K562 (cell line): ENCODE data around the gene PSMG3.

ENCODE experiments used
- BCL6 ChIP-seq: fragments of 250-450 bp; sonication (Bioruptor Pico); IDR thresholded peaks from 2 replicates; pipeline ENCODE4 v1.4.0; 2020
- BMI1 ChIP-seq: fragments of 150-350 bp; IDR thresholded peaks from 2 replicates; pipeline ENCODE4 v1.6.1; 2014; ENCODE audit warnings: low read length
- CTCF ChIP-seq, 3 experiments: IDR thresholded peaks in 2 of 3; conservative IDR thresholded peaks in 1 of 3; 2 replicates each; pipeline ENCODE4 v1.5.1; 2011 to 2012; ENCODE audit warnings: low read length in 3 of 3, mild to moderate bottlenecking in 3 of 3, control low read depth in 2 of 3, improper control_type of control experiment in 1 of 3, inconsistent platforms in 1 of 3, low read depth in 1 of 3, mixed read lengths in 1 of 3, moderate library complexity in 1 of 3; ENCODE audit not compliant: insufficient read depth in 2 of 3
- FOS ChIP-seq: IDR thresholded peaks from 3 replicates; pipeline ENCODE4 v1.6.1; 2011; ENCODE audit not compliant: insufficient read length; ENCODE audit errors: extremely low read depth
- KLF13 ChIP-seq: fragments of 450-650 bp; IDR thresholded peaks from 2 replicates; pipeline ENCODE4 v1.6.1; 2016; ENCODE audit warnings: missing genetic modification characterization, low read depth, mild to moderate bottlenecking, missing compliant biosample characterization, moderate library complexity, borderline replicate concordance
- NBN ChIP-seq: fragments of 450-650 bp; IDR thresholded peaks from 2 replicates; pipeline ENCODE4 v1.6.1; 2016; ENCODE audit warnings: low read depth, mild to moderate bottlenecking
- NEUROD1 ChIP-seq: fragments of 150-350 bp; IDR thresholded peaks from 2 replicates; pipeline ENCODE4 v1.6.1; 2014; ENCODE audit warnings: borderline replicate concordance, low read length, low read depth; ENCODE audit not compliant: partially characterized antibody
- NR3C1 ChIP-seq: sonication (generic); formaldehyde crosslinking; IDR thresholded peaks from 2 replicates; pipeline ENCODE4 v1.8.1; 2022; ENCODE audit warnings: missing genetic modification reagents
- TAF1 ChIP-seq: IDR thresholded peaks from 2 replicates; pipeline ENCODE4 v1.6.1; 2011; ENCODE audit warnings: mild to moderate bottlenecking, low read length, moderate library complexity; ENCODE audit not compliant: insufficient read depth, control insufficient read depth, severe bottlenecking; ENCODE audit errors: extremely low read depth
- ZBTB49 ChIP-seq: sonication (generic); formaldehyde crosslinking; IDR thresholded peaks from 2 replicates; pipeline ENCODE4 v1.8.0; 2022; ENCODE audit warnings: missing genetic modification reagents, mild to moderate bottlenecking, borderline replicate concordance
- ZNF143 ChIP-seq: sonication (generic); formaldehyde crosslinking; IDR thresholded peaks from 2 replicates; pipeline ENCODE4 v1.9.0; 2022; ENCODE audit warnings: mild to moderate bottlenecking, missing genetic modification reagents
- ZNF224 ChIP-seq: sonication (generic); formaldehyde crosslinking; IDR thresholded peaks from 2 replicates; pipeline ENCODE4 v1.8.0; 2022; ENCODE audit warnings: mild to moderate bottlenecking, missing genetic modification reagents
- ZSCAN32 ChIP-seq: fragments of 450-650 bp; formaldehyde crosslinking; IDR thresholded peaks from 2 replicates; pipeline ENCODE4 v1.4.0; 2020; ENCODE audit warnings: mild to moderate bottlenecking, moderate library complexity

- no peak for TF ChIP-seq BCL6 (CRISPR knock-in tag)
- no peak for TF ChIP-seq TAF1
- no peak for TF ChIP-seq ZSCAN32 (CRISPR knock-in tag)
- TF ChIP-seq ZBTB49 (CRISPR knock-in tag): no peak
- TF ChIP-seq CTCF (IDR thresholded peaks at IDR 0.05 in 2 of 3, conservative IDR thresholded peaks at IDR 0.05 in 1 of 3; ENCODE audit: insufficient read depth in 2 of 3, low read depth in 1 of 3, low read length in 3 of 3): no peak
- no peak for TF ChIP-seq FOS
- no peak for TF ChIP-seq NBN
- TF ChIP-seq KLF13: no peak
- TF ChIP-seq ZNF143: no peak
- no peak for TF ChIP-seq BMI1
- no peak for TF ChIP-seq NEUROD1
- TF ChIP-seq ZNF224: no peak
- TF ChIP-seq NR3C1 (CRISPR knock-in tag): no peak
Observed at GRCh38 chr7:1538544-1539180, 31.2 kb downstream of the PSMG3 start.
